HG02571 (cell line): Measurements from ENCODE around the gene MBIP.

ENCODE experiments used
- ATAC-seq: cut with Tn5 transposase; IDR thresholded peaks from one replicate; pipeline ENCODE4 v1.9.1; 2021; ENCODE audit warnings: mild to moderate bottlenecking, moderate library complexity; ENCODE audit not compliant: unreplicated experiment

The MBIP gene

DNA sequence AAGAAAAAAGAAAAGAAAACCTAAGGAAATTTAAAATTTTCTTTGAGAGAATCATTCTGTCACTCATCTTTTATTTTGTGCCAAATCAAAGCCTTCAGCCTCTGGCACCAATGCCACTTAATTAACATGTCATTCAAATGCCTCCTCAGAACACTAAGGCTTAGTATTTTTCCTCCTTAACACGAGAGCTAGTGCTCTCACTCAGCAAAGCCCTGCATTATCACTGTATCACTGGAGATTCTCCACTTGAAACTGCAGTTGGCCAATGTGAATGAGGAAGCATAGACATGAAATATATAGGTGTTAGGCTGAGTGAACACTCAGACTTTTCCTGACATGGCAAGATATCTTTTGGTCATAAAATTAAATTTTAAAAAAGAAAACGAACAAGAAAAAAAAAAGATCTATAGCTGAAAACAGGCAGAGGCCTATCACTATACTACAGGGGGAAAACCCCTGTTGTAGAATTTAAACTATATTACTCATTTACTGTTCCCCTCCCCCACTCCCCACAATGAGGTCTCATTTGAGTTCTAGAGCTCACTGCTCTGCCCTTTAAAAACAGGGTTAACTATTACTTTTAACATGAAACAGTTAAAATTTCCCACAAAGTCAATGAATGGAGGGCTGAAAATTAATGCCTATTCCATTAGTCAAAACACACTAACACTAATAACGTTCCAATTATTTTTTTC, 5.1 kb downstream of the MBIP start:
- no peak for ATAC-seq

DNA sequence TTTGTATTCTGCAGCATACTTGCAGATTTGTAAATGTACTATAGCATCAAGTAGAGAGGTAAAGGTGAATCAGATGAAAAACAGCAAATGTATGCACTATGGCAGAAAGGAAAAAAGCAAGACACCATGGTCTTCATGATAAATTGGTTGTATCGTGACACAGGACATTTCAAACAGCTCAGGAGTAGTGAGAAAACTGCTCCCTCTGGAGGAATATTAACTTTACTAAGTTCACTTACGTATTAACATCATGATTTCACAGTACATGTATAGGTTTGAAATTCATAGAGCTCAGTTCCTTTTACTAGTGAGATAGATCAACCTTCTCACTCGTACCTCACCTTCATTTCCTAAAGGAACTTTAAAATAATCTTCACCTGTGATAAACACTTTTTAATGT, 6.5 kb downstream of the MBIP start:
- ATAC-seq, result no peak

DNA sequence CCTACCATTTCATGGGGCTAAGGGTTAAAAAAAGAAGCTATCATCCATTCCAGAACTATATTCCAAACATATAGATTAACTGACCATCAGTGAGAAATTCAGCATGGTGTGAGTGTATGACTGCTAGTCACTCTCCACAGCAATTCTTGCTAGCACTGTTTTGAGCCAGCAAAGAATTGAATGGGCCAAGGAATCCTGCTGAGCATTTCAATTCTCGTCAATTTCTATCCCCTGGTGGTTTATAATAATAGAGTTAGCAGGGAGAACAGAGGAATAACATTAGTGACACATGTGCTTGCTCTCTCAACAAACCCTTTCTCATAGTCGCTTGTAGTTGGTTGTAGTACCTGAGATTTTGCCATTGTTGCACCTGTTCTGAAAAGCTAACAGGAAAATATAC, 7.2 kb downstream of the MBIP start:
- no peak for ATAC-seq

DNA sequence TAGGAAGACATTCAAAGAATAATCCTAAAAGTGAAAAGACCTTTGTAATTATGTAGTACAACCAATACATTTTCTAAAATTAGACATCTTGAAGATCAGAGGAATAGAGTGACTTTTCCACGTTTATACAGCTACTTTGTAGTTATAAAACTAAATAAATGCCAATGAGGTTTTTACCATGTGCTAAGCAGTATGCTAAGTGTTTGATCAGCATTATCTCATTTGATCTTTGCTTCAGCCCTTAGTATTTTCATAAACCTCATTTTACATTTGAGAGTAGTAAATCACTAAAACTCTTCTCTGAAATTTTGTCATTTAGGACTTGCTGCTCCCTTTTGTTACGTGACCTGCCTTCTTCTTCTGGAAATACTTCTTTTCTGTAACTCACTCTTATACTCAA, 13.6 kb downstream of the MBIP start:
- ATAC-seq, result no peak

DNA sequence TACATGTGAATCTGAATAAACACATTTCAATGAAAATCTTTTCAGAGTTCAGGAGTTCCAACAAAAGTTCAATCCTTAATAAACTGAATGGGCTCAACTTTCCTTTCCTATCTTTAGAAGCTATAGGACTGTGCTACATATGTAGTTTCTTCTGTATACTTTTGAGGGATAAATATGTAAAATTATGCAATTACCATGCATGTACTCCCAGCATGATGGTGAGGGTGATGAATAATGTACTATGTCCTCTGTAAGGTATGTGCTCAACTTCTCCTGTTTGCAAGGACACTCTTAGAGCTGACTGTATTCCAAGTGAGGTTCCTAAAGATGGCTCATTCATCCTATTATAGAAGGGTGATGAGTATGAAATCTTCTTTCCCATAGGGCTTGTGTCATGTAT, 15.5 kb downstream of the MBIP start:
- ATAC-seq, result no peak

DNA sequence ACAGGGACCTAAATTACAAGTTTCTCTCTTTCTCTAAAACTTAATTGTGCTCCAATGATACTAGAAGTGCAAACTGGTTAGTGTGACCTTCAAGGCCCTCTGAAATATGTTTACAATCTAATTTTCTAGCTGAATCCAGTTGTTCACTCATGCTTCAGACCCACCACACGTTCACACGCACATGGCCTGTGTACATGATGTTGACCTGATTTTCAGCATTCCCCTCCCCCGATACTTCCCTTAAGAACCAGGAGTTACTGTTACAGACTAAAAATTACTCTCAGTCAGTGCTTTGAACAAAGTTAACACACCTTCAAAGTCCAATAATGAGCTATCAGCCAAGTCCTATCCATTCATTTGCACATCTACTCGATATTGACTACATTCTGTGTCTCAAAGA, 16.5 kb downstream of the MBIP start:
- ATAC-seq, result no peak

DNA sequence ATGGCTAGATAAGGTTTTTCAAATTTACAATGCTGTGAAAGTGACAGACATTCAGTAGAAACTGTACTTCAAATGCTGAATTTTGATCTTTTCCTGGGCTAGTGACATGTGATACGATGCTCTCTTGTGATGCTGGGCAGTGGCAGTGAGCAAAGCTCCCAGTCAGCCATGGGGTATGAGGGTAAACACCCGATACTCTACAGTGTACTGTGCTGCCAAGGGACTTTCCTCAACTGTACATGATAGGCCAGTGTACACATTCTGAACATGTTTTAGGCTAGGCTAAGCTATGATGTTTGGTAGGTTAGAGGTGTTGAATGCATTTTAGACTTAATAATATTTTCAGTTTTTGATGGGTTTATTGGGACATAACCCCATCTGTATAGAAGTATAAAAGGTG, 17.6 kb downstream of the MBIP start:
- no peak for ATAC-seq

DNA sequence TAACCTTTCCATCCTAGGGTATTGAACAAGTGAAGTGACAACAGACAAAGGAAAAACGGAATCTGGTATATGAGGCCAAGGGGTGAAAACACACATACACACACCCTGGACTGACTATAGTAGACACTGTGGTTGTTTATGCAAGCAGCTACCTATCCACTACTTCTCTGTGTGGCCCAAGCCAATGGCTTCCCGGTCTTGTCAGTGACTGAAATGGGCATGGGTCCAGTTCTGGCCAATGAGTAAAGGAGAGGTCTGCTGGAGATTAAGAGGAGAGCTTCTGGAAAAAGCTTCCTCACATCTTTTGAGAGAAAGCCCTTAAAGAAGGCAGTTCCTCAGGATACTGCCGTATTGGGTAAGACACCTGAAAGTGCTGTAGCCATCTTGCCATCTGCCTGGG, 19.3 kb downstream of the MBIP start:
- ATAC-seq, result no peak

DNA sequence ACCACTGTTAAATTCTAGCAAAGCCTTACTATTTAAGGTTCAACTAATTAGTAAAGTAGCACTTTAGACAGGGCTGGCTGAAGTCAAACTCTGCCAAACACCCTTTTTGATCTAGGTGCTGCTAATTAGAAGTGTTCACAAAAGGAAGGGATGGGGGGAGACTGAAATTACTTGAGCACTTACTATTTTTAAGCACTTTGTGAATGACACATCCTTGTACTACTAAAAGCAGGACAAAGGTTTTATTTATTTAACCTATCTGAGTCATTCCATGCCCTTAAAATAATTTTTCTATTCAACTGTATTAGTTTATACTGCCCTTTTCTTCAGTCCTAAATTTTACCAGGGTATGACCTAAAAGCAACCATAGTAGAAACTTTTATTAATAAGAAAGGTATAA, 20.1 kb downstream of the MBIP start:
- no peak for ATAC-seq

DNA sequence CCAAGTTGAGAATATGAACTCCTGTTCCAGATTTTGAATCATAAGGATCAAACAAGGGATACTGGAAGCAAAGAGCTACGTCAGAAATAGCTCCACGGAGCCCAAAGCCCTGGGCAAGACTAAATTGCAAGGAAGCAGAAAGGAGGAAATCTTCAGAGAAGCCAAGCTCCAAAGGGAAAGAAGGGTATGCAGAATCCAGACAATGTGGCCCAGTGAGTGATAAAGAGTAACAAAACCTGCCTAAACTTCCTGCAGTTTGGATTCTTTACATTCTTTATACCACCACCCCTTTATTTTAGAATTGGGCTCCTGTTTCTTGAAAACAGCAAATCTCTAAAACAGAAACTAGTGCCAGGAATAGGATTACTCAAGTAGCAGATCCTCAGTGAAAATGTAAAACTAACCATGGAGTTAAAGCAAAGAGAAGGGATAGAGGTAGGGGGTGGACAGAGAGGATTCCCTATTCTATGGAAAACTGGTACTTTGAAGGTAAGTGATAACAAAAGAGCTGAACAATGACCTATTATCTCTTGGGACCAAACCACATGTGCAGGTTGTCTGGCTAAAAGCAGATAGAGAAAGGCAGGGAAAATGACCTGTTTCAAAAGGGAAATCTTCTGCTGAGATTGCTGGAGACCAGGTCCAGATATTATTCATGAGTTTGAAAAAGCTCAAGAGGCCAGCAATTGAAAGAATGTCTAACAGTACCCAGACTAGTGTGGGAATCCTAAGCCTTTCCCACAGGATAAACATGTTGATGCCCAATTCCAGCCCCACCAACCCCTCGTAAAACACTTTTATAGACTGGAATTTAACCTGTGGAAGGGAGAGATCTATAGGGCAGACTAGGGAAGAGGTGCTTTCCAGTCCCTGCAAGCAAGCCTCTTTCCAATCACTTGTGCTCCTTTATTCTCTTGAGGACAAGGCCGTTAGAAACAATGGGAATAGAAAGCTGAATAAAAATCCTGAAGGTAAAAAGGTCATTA, 24.5 kb downstream of the MBIP start:
- ATAC-seq, result no peak

DNA sequence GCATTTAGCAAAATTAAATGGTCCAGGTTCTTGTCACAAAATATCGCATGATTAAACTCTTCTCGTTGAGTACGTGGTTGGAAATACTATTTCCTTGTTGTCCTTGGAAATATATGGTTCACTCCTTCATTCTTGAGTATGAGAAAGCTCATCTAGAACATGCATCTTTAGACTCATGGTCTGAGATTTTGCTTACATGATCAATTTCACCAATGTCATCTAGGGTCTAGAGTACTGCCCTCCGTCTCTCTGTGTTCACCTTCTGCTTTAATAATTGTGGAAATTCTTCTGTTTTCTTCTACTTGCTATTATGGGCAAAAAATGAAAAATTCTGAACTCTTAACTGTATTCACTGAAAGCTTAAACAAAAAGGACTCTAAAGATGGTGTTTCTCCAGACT, 25.9 kb downstream of the MBIP start:
- no peak for ATAC-seq

DNA sequence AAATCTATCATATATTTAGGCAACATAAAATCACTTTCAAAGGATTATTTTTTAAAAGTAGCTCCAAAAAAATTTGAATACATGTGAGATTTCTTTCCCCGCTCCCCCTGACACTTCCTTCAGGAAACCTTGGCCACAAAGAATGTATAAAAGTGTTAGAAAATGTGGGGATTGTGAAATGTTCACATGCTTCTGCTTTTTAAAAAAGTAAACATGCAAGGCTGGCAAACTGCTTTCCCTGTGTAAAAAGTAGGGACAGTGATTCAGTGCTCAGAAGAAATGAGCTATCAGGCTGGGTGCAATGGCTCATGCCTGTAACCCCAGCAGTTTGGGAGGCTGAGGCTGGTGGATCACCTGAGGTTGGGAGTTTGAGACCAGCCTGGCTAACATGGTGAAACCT, 26.6 kb downstream of the MBIP start:
- no peak for ATAC-seq

DNA sequence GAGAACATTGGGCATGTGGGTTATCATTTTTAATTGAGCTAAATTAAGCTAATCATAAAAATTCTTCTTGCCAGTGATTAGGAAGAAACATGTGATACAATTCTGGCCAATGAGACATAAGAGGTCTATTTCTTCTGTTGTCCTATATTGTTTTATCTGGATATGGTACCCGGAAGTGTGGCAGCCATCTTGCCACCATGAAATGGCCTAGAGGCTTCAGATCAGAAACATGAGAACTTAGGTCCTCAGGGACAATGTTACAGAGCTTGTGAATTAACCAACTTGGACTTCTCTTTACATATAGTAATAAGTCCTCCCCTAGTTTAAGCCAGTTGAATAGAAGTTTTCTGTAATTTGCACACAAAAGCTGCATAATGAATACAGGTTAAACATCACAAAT, 30.5 kb downstream of the MBIP start:
- ATAC-seq, result no peak

DNA sequence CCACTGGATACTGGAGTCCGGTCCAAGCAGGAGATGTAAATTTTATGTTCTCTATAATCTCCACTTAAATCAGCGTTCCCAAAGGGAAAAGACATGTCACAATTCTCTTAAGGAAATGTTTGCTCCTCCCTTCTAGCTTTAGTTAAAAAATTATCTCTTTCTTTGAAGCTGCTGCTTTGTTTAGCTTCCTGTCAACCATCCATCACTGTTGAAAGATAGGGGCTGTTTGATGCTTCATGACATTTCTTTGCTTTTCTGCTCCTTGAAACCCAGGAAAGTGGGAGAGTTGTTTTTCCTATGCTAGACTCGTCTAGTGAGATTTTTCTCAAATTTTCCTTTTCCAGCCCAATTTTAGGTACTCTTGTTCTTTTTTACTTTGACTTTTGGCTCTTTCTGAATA, 31.9 kb downstream of the MBIP start:
- ATAC-seq, result no peak

DNA sequence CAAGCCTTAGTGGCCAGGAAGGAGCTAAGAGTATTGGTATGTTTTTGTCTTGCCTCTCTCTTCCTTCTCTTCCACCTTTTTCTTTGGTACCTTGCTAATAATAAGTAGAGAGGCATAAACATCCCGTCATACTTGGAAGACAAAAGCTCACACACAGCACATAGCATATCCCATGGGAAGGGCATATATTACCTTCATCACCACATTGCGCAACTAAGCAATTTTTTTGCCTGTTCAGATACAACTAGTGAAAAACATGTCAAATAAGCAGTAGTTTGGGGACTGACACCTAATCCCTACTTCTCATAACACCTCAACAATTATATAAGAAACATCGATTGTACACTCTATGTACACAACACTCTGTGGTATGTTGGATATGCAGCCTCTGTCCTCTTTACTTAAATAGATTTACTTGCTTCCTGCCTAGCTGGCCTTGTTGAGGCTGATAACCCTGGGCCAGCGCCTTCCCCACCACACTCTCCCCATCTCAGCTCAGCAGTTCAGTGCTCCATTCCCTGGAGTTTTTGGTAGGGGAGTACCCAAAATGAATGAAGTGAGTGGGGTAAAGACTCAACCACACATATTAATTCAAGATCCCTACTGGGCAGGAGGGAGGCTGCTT, 35.4 kb downstream of the MBIP start:
- ATAC-seq, result no peak

DNA sequence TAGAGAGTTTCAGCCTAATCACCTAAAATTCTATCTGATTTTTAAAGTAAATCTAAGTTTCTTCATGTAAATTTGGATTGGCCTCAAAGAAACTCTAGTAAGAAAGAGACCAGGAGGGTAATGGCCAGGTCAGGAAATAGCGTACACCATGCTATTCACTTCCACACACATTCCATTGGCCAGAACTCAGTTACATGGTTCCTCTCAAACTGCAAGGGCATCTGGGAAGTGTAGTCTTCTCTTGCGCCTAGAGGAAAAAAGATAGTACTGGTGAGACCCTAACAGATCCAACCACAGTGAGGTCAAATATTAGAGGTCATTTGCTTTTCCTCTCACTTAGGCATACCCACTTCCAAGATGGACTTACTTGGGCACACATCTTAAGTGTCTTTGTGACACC, 39.1 kb downstream of the MBIP start:
- ATAC-seq, result no peak

DNA sequence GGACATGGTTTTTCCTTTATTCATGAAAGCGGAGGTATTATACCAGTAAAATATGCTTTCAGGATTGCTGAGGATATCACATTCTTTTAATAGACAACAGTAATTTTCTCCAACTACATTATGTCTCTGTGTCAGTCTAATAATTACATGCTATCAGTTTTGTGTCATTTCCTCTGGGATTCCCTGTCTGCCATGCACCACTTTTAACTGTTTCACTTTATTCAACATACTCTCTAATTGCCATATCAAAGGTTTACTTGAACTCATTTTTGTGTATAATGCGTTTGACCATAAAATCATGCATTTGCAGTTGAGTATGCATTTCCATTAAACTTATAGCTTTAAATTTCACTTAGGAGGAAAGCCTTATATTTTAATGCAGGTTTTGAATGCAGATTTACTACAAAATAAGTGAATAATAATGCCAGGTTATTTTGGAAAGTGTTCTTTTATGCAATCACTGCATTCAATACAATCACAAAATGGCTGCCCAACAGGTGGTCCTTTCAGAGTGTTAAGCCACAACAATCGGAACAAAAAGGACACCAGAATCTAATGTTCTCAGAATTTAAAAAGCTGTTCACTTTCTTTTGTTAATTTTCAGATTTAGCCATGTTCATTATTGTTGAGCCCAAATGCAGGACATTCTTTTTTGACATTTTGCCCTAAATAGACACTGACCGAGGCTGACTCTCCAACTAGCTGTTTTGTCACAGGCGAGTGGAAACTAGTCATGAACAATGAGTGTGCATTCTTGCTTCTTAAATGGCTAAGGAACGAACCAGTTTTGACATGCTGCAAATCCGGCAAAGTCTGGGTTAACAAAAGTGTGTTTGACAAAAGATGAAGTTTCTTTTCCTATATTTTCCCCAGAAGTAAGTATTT, 40.9 kb downstream of the MBIP start:
- no peak for ATAC-seq

DNA sequence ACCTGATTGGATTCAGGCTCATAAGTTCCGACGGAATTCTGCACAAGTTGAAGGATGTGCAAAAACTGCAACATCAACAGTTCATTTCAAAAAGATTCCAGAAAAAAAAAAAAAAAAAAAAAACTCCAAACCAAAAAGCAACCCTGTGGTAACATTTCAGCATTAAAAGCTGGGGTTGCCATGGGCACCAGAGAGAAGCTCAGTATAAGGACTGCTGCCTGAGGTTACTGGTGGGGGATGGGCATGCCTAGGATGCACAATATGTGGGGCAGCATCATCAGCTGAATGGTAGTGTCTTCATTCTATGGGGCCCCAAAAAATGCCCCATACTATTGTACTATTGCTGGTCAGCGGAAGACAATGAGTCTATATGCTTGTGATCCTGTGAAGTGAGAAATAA, 44.7 kb downstream of the MBIP start:
- ATAC-seq, result no peak

DNA sequence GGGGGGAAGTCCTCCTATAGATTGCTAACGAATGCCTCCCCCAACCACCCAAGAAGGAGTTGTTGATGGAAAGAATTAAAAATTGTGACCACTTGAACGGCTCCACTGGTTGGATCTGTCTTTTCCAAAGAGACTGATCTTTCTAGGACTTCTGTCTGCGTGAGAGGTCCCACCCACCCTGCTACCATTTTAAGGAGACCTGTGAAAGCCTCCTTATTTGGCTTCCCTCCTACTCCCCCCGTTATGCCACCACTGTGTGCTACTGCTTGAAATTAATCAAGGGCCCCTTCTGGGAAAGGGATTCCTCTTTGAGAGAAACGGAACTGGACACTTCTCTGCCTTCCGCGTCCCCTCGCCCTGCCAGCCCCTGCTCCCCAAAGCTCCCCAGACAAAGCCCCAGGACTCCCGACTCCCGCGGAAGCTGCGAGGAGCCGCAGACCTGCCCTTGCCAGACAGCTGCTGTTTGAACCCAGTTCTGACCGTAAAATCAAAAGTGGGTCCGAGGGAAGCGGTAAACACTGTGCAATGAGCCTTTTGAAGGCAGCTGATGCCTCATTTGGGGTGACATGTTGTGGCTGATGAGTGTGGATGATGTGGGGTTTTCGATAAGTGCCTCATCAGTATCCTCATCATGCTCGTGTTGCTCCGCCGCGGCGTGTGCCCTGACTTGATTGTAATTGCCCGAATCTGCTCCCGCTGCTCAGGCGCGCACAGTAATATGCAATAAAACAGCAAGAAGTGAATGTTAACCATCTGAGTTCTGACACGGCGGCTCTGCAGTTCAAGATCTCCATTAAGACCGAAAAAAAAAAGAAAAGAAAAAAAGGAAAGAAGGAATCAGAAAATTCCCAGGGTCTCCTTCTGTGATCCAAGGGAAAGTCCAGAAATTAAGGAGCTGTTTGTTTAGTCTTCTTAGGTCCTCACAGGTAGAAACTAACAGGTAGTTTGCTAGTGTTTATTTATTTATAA, 48.2 kb downstream of the MBIP start:
- ATAC-seq, result no peak

DNA sequence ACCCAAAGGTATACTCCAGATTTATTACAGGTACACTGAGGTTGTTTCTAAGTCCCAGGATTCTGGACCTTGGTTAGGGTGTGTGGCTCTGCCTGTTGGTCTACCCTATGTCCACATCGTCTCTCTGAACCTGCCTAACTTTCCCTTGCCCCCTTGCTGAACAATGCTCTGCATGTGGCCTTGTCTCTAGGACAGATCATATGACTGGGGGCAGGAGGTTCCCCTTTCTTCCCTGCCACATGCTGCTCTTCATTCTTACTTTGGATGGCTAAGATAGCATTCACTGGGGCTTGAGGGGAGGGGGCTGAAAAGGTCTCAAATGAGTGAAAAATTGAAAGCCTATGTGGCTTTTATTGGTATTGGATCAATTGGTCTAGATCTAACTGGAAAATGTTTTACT, 49.2 kb downstream of the MBIP start:
- ATAC-seq, result no peak
